ENCODE results near the gene BIRC6.

GRCh38 chr2:32611771-32612170 is 254.9 kb downstream of the BIRC6 start:
- TF ChIP-seq CTCF (conservative IDR thresholded peaks at IDR 0.05; ENCODE audit: low read length) (no peak), EZH2phosphoT487 (IDR thresholded peaks at IDR 0.05; ENCODE audit: borderline replicate concordance) (no peak)
